ENCODE measurements around the gene SLC8A3.

GRCh38 chr14:70188659-70189455 lies at the start of gene SLC8A3:
- TF ChIP-seq CTCF (IDR thresholded peaks at IDR 0.05) (no peak), POLR2AphosphoS5 (IDR thresholded peaks at IDR 0.05; ENCODE audit: insufficient read depth in 1 of 2, low read depth in 1 of 2) (no peak), POLR2A (IDR thresholded peaks at IDR 0.05) (no peak)
